Measurements from ENCODE around the gene RPS6KL1. TPM values are rescaled to one million over a fixed set of nuclear protein-coding genes. Genes with fewer than 3 reads are reported as not detected.

Gene RPS6KL1
- total RNA-seq, 1 experiment from 2014 or later: 17.9 TPM

DNA sequence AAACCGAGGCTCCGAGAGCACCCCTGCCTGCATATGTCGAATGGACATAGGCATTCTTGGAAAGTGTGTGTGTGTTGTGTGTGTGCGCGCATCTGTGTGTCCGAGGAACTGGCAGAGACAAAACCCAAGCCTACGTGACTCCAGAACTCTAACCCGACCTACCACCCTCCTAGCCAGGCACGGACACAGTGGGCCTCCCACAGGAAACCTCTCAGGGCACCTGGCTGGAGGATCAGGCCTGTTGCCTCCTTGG, 32.9 kb upstream of the RPS6KL1 start:
- DNase-seq: no peak
- no peaks in the 10 kb centered on the region for H3K79me2 ChIP-seq (ENCODE audit: low read length)
- H3K27me3 ChIP-seq (ENCODE audit: low read length): no peaks in the 10 kb centered on the region
- H3K4me1 ChIP-seq (ENCODE audit: insufficient read depth, low read length): peaks cover 11% of the 10 kb centered on the region
- POLR2A ChIA-PET (ENCODE audit: unreplicated experiment): no interaction called here
- no peaks in the 10 kb centered on the region for H4K20me1 ChIP-seq (ENCODE audit: low read length)
- no peaks in the 10 kb centered on the region; the same call in 1 of the 2 replicates for H3K9me2 ChIP-seq (replicated peaks; ENCODE audit: low read length)
- H3K9ac ChIP-seq (ENCODE audit: low read length): no peak overlapping the region
- BruUV-seq (replicated peaks): no TSS peak
- intact Hi-C loops (cut with micrococcal nuclease): no loop called here
- CTCF ChIA-PET: no interaction called here
- no peak overlapping the region for H3K4me3 ChIP-seq (ENCODE audit: low read length)
- H3K9me3 ChIP-seq (ENCODE audit: low read length): no peaks in the 10 kb centered on the region
- no peaks in the 10 kb centered on the region for H3F3A ChIP-seq (ENCODE audit: low read length, unreplicated experiment)
- H3K27ac ChIP-seq (ENCODE audit: low read length): no peak overlapping the region
- no peak for ATAC-seq
- no peaks in the 10 kb centered on the region for H3K36me3 ChIP-seq (ENCODE audit: low read depth, low read length)
- H2AFZ ChIP-seq (ENCODE audit: low read length): no peak overlapping the region
- H3K4me2 ChIP-seq (ENCODE audit: low read length): no peak overlapping the region
- TF ChIP-seq EZH2phosphoT487 (IDR thresholded peaks at IDR 0.05; ENCODE audit: borderline replicate concordance, low read length) (no peak), EZH2 (IDR thresholded peaks at IDR 0.05; ENCODE audit: low read length, unreplicated experiment) (no peak)
- TF ChIP-seq, protein P1, sequence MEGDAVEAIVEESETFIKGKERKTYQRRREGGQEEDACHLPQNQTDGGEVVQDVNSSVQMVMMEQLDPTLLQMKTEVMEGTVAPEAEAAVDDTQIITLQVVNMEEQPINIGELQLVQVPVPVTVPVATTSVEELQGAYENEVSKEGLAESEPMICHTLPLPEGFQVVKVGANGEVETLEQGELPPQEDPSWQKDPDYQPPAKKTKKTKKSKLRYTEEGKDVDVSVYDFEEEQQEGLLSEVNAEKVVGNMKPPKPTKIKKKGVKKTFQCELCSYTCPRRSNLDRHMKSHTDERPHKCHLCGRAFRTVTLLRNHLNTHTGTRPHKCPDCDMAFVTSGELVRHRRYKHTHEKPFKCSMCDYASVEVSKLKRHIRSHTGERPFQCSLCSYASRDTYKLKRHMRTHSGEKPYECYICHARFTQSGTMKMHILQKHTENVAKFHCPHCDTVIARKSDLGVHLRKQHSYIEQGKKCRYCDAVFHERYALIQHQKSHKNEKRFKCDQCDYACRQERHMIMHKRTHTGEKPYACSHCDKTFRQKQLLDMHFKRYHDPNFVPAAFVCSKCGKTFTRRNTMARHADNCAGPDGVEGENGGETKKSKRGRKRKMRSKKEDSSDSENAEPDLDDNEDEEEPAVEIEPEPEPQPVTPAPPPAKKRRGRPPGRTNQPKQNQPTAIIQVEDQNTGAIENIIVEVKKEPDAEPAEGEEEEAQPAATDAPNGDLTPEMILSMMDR (conservative IDR thresholded peaks at IDR 0.05; ENCODE audit: low read depth, low read length): no peak

DNA sequence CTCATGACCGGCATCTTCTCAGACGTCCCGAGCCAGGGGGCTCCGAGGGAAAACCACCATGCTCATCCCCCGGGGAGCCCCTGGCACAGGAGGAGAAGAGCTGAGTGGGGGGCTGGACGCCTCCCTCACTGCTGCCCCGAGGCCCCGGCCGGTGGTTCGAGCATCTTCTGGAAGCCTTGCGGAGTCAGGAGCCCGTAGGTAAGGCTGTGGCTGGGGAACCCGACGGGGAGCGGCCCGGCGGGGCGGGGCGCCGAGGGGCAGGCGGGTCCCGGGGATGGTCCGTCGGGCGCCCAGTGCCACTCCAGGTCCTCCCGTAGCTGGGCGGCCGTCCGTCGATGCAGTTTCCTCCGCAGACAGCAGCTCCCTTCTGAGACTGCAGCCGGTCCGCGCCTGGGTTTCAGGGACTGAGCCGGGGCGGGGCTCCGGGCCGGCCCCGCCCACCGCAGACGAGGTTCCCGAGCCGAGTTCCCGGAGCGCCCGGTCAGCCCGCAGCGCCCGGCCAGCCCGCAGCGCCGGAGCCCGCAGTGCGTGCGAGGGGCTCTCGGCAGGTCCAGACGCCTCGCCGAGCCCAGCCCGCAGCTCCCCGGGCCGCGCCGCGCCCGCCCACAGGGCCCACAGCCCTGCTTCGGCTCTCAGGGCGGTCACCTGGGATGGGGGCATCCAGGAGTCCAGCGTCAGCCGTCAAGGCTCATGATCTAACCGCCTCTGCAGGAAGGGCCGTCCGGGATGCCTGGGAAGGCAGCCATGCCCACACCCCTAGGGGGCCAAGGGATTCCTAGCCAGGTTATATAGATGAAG, 32.4 kb upstream of the RPS6KL1 start, which contains the start of gene PGF:
Gene PGF (minus strand): TSS at position 369 of the 798 bp plus-strand sequence. CDS start 355 bp downstream, at position 14.
- no peak within 1 kb of the TSS for H3K27ac ChIP-seq (ENCODE audit: low read length)
- H3K9me2 ChIP-seq (replicated peaks; ENCODE audit: low read length): no peaks in the 10 kb centered on the region; the same call in 1 of the 2 replicates
- ATAC-seq: peak; percentile 59
- peak within 1 kb of the TSS; percentile 56 for H3K4me3 ChIP-seq (ENCODE audit: low read length)
- no peaks in the 10 kb centered on the region for H3K9me3 ChIP-seq (ENCODE audit: low read length)
- H2AFZ ChIP-seq (ENCODE audit: low read length): peak within 1 kb of the TSS; percentile 76
- DNase-seq: peak; percentile 15
- H3K9ac ChIP-seq (ENCODE audit: low read length): no peak within 1 kb of the TSS
- BruUV-seq (replicated peaks): no TSS peak
- intact Hi-C loops (cut with micrococcal nuclease): no loop called here
- no peak for TF ChIP-seq EZH2phosphoT487 (IDR thresholded peaks at IDR 0.05; ENCODE audit: borderline replicate concordance, low read length)
- no peak for TF ChIP-seq EZH2 (IDR thresholded peaks at IDR 0.05; ENCODE audit: low read length, unreplicated experiment)
- TF ChIP-seq, protein P1 (conservative IDR thresholded peaks at IDR 0.05; ENCODE audit: low read depth, low read length): no peak
- H3K27me3 ChIP-seq (ENCODE audit: low read length): no peaks in the 10 kb centered on the region
- H3K79me2 ChIP-seq (ENCODE audit: low read length): no peaks in the 10 kb centered on the region
- no peaks in the 10 kb centered on the region for H4K20me1 ChIP-seq (ENCODE audit: low read length)
- H3K36me3 ChIP-seq (ENCODE audit: low read depth, low read length): no peaks in the 10 kb centered on the region
- H3K4me1 ChIP-seq (ENCODE audit: insufficient read depth, low read length): peaks cover 11% of the 10 kb centered on the region
- ChIA-PET CTCF (interaction anchor here (0.7 kb wide), 1 partner anchor 47 kb away, joined by 3 read pairs; the partner anchor contains the start of gene EIF2B2), POLR2A (ENCODE audit: unreplicated experiment) (no interaction called here)
- peak within 1 kb of the TSS; percentile 75 for H3K4me2 ChIP-seq (ENCODE audit: low read length)
- no peaks in the 10 kb centered on the region for H3F3A ChIP-seq (ENCODE audit: low read length, unreplicated experiment)

DNA sequence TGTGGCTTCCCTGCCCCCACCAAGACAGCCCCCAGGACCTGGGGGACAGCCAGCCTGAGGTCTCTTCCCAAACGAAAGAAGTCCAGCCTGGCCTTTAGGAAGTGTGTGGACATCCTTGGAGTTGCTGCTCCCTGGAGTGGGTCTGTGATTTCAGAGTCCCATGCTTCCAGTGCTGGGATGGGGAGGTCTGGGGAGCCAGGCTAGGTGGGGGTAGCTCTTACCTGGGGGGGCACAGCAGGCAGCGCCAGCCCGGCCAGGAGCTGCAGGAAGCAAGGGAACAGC, 31.8 kb upstream of the RPS6KL1 start:
- H2AFZ ChIP-seq (ENCODE audit: low read length): peak overlapping the region; percentile 76
- H3K36me3 ChIP-seq (ENCODE audit: low read depth, low read length): no peaks in the 10 kb centered on the region
- H3K4me2 ChIP-seq (ENCODE audit: low read length): peak overlapping the region; percentile 75
- TF ChIP-seq, protein P1 (conservative IDR thresholded peaks at IDR 0.05; ENCODE audit: low read depth, low read length): no peak
- TF ChIP-seq EZH2 (IDR thresholded peaks at IDR 0.05; ENCODE audit: low read length, unreplicated experiment): no peak
- no peak for TF ChIP-seq EZH2phosphoT487 (IDR thresholded peaks at IDR 0.05; ENCODE audit: borderline replicate concordance, low read length)
- POLR2A ChIA-PET (ENCODE audit: unreplicated experiment): no interaction called here
- no peaks in the 10 kb centered on the region for H4K20me1 ChIP-seq (ENCODE audit: low read length)
- no peaks in the 10 kb centered on the region for H3K79me2 ChIP-seq (ENCODE audit: low read length)
- H3K27me3 ChIP-seq (ENCODE audit: low read length): no peaks in the 10 kb centered on the region
- intact Hi-C loops (cut with micrococcal nuclease): no loop called here
- peaks cover 7% of the 10 kb centered on the region for H3K4me1 ChIP-seq (ENCODE audit: insufficient read depth, low read length)
- BruUV-seq (replicated peaks): no TSS peak
- no peaks in the 10 kb centered on the region for H3F3A ChIP-seq (ENCODE audit: low read length, unreplicated experiment)
- H3K9ac ChIP-seq (ENCODE audit: low read length): no peak overlapping the region
- H3K9me2 ChIP-seq (replicated peaks; ENCODE audit: low read length): no peaks in the 10 kb centered on the region
- CTCF ChIA-PET: interaction anchor here (0.7 kb wide), 1 partner anchor 48 kb away, joined by 3 read pairs; the partner anchor contains the start of gene EIF2B2
- peak; percentile 28; the same call in 1 of the 2 replicates for ATAC-seq
- peak overlapping the region; percentile 56 for H3K4me3 ChIP-seq (ENCODE audit: low read length)
- DNase-seq: no peak
- no peaks in the 10 kb centered on the region for H3K9me3 ChIP-seq (ENCODE audit: low read length)
- H3K27ac ChIP-seq (ENCODE audit: low read length): no peak overlapping the region
